CD8-positive, alpha-beta memory T cell (primary cell): ENCODE measurements around the gene GPR150. TPM values are rescaled to one million over a fixed set of nuclear protein-coding genes. Genes with fewer than 3 reads are reported as not detected.
A peak's percentile ranks its signal among the peaks of the same experiment; 100 is the strongest.

Experiments
- CTCF ChIA-PET: fragments of 350-600 bp; sonication (Branson Sonifier 250); formaldehyde crosslinking; loops from one replicate; lab custom pipeline; 2021; ENCODE audit warnings: antibody characterized with exemption; lab: Charles Lee
- POLR2A ChIA-PET: fragments of 350-600 bp; sonication (Branson Sonifier 250); formaldehyde crosslinking; loops from one replicate; lab custom pipeline; 2021; ENCODE audit warnings: antibody characterized with exemption; lab: Charles Lee
- DNase-seq, 5 donors: peaks; one replicate each; pipeline versions ENCODE4 v3.0.0 to v3.0.0-alpha.2; 2020 to 2022; ENCODE audit warnings: mixed read lengths in 1 of 5
- H3K27ac ChIP-seq: one replicate; pipeline ENCODE4 v1.7.0; 2013; ENCODE audit warnings: low read depth, mild to moderate bottlenecking, low read length, moderate library complexity
- H3K27me3 ChIP-seq: 2 replicates; pipeline ENCODE4 v1.7.0; 2013; ENCODE audit warnings: low read length, mild to moderate bottlenecking; ENCODE audit not compliant: insufficient read depth, poor library complexity, severe bottlenecking
- H3K36me3 ChIP-seq: 2 replicates; pipeline ENCODE4 v1.7.0; 2013; ENCODE audit warnings: mild to moderate bottlenecking, low read length, moderate library complexity; ENCODE audit not compliant: insufficient read depth
- H3K4me1 ChIP-seq: 2 replicates; pipeline ENCODE4 v1.7.0; 2013; ENCODE audit warnings: mild to moderate bottlenecking, low read length, moderate library complexity; ENCODE audit not compliant: insufficient read depth
- H3K4me3 ChIP-seq: 2 replicates; pipeline ENCODE4 v1.7.0; 2013; ENCODE audit warnings: mild to moderate bottlenecking, low read length
- H3K9me3 ChIP-seq: 2 replicates; pipeline ENCODE4 v1.7.0; 2013; ENCODE audit warnings: mild to moderate bottlenecking, low read length
- H3K27ac Mint-ChIP-seq, 8 donors: one replicate each; pipeline ENCODE4 v1.8.0; 2020 to 2021; ENCODE audit warnings: mixed read lengths in 8 of 8, mild to moderate bottlenecking in 6 of 8, inconsistent platforms in 3 of 8, moderate library complexity in 3 of 8
- H3K27me3 Mint-ChIP-seq, 2 donors: one replicate each; pipeline ENCODE4 v1.8.0; 2020 to 2021; ENCODE audit warnings: mixed read lengths in 2 of 2, mild to moderate bottlenecking in 1 of 2, moderate library complexity in 1 of 2
- H3K36me3 Mint-ChIP-seq, 3 donors: one replicate each; pipeline ENCODE4 v1.8.0; 2020 to 2021; ENCODE audit warnings: mixed read lengths in 3 of 3, inconsistent platforms in 1 of 3, mild to moderate bottlenecking in 1 of 3
- H3K4me1 Mint-ChIP-seq, 3 donors: one replicate each; pipeline ENCODE4 v1.8.0; 2020 to 2021; ENCODE audit warnings: mixed read lengths in 3 of 3, inconsistent platforms in 1 of 3, mild to moderate bottlenecking in 1 of 3
- H3K4me3 Mint-ChIP-seq, 7 donors: one replicate each; pipeline ENCODE4 v1.8.0; 2020 to 2021; ENCODE audit warnings: mixed read lengths in 7 of 7, mild to moderate bottlenecking in 6 of 7, moderate library complexity in 4 of 7, inconsistent platforms in 2 of 7
- H3K9me3 Mint-ChIP-seq, 5 donors: one replicate each; pipeline ENCODE4 v1.8.0; 2020 to 2022; ENCODE audit warnings: mixed read lengths in 5 of 5, mild to moderate bottlenecking in 3 of 5, moderate library complexity in 2 of 5, inconsistent platforms in 1 of 5
- polyA plus RNA-seq: library from polyadenylated mRNA; unstranded; fragments of 300-500 nt; fragmentation: Illumina TruSeq; gene quantifications from one replicate; pipeline ENCODE4 v1.2.3, GENCODE V29; 2021
- total RNA-seq, 2 experiments: library from RNA; stranded (reverse); gene quantifications; one replicate each; pipeline ENCODE4 v1.2.3, GENCODE V29; 2021

Gene GPR150
- total and polyA plus RNA-seq, 3 experiments from 2014 or later = 0.18 to 2.8 (median 0.26) TPM

- CTCF ChIA-PET = interaction anchor here (0.7 to 3.7 kb wide), 18 partner anchors 9 to 203 kb away, joined by 3 to 17 read pairs (median 4); partner anchors contain the start of genes ARSK, GLRX and SKIC3
- no peaks in the 10 kb centered on the region for H3K27me3 Mint-ChIP-seq
- peaks cover 21% of the 10 kb centered on the region for H3K4me1 ChIP-seq
- H3K4me3 Mint-ChIP-seq = peak within 1 kb of the TSS; percentile 85 to 94 (median 89)
- peak within 1 kb of the TSS; percentile 85 for H3K4me3 ChIP-seq
- peaks cover 20 to 33% (median 32%) of the 10 kb centered on the region in 3 donors for H3K4me1 Mint-ChIP-seq
- POLR2A ChIA-PET = interaction anchor here (0.5 to 1.4 kb wide), 10 partner anchors 12 to 222 kb away, joined by 3 to 7 read pairs (median 4); partner anchors contain the start of genes ARSK, GPR150 and SKIC3
- peak within 1 kb of the TSS; percentile 84 to 96 (median 91) for H3K27ac Mint-ChIP-seq
- no peaks in the 10 kb centered on the region for H3K9me3 ChIP-seq
- DNase-seq = peak; percentile 90 to 95 (median 93)
- no peaks in the 10 kb centered on the region for H3K27me3 ChIP-seq
- peaks cover under 1% of the 10 kb centered on the region for H3K36me3 ChIP-seq
- H3K36me3 Mint-ChIP-seq = peaks cover 0 to 7% (median 1%) of the 10 kb centered on the region in 3 donors
- peak within 1 kb of the TSS; percentile 86 for H3K27ac ChIP-seq
- H3K9me3 Mint-ChIP-seq = no peaks in the 10 kb centered on the region
These were observed 26.9 kb downstream of the GPR150 start, which contains the start of gene RFESD for GRCh38 chr5:95646569-95647431. RFESD (plus strand) TSS chr5:95646777; CDS start chr5:95652272, 5,495 bp downstream.

GRCh38 chr5:95647886-95648860 lies 28.3 kb downstream of the GPR150 start:
- Mint-ChIP-seq H3K27me3 (no peaks in the 10 kb centered on the region), H3K4me3 (peak overlapping the region in 5 of 7 donors; percentile 30 to 94 (median 33)), H3K9me3 (no peaks in the 10 kb centered on the region), H3K27ac (peak overlapping the region in 4 of 8 donors; percentile 4 to 36 (median 22)), H3K36me3 (peaks cover 4 to 16% (median 7%) of the 10 kb centered on the region in 3 donors), H3K4me1 (peaks cover 20 to 33% (median 32%) of the 10 kb centered on the region in 3 donors)
- peak overlapping the region; percentile 86 for H3K27ac ChIP-seq
- H3K9me3 ChIP-seq = no peaks in the 10 kb centered on the region
- POLR2A ChIA-PET = interaction anchor here (1.1 to 1.3 kb wide), 2 partner anchors 14 to 26 kb away, joined by 3 to 6 read pairs; no protein-coding TSS in a partner anchor
- DNase-seq = no peak
- no peaks in the 10 kb centered on the region for H3K27me3 ChIP-seq
- no peak overlapping the region for H3K4me3 ChIP-seq
- CTCF ChIA-PET = interaction anchor here (1.3 to 3.7 kb wide), 6 partner anchors 11 to 160 kb away, joined by 3 to 17 read pairs (median 8); partner anchors contain the start of genes ARSK and SKIC3
- peaks cover 10% of the 10 kb centered on the region for H3K36me3 ChIP-seq
- H3K4me1 ChIP-seq = peaks cover 21% of the 10 kb centered on the region

GRCh38 chr5:95649274-95649673 lies 29.4 kb downstream of the GPR150 start:
- no peak for DNase-seq
- Mint-ChIP-seq H3K36me3 (peaks cover 4 to 22% (median 11%) of the 10 kb centered on the region in 3 donors), H3K27ac (peak overlapping the region in 1 of 8 donors; percentile 1), H3K4me3 (peak overlapping the region in 2 of 7 donors; percentile 10 to 26), H3K4me1 (peaks cover 15 to 28% (median 28%) of the 10 kb centered on the region in 3 donors), H3K27me3 (no peaks in the 10 kb centered on the region), H3K9me3 (no peaks in the 10 kb centered on the region)
- Histone ChIP-seq H3K4me3 (no peak overlapping the region), H3K9me3 (no peaks in the 10 kb centered on the region), H3K36me3 (peaks cover 10% of the 10 kb centered on the region), H3K27ac (peak overlapping the region; percentile 86), H3K27me3 (no peaks in the 10 kb centered on the region), H3K4me1 (peaks cover 17% of the 10 kb centered on the region)
- POLR2A ChIA-PET = no interaction called here
- CTCF ChIA-PET = no interaction called here

- Histone ChIP-seq H3K36me3 (peaks cover 10% of the 10 kb centered on the region), H3K27me3 (no peaks in the 10 kb centered on the region), H3K4me1 (peaks cover 15% of the 10 kb centered on the region), H3K9me3 (no peaks in the 10 kb centered on the region), H3K27ac (peak overlapping the region; percentile 86), H3K4me3 (no peak overlapping the region)
- POLR2A ChIA-PET = no interaction called here
- H3K4me1 Mint-ChIP-seq = peaks cover 11 to 23% (median 22%) of the 10 kb centered on the region in 3 donors
- H3K36me3 Mint-ChIP-seq = peaks cover 4 to 24% (median 11%) of the 10 kb centered on the region in 3 donors
- CTCF ChIA-PET = no interaction called here
- H3K9me3 Mint-ChIP-seq = no peaks in the 10 kb centered on the region
- DNase-seq = no peak
- peak overlapping the region in 1 of 7 donors; percentile 40 for H3K4me3 Mint-ChIP-seq
- peak overlapping the region in 2 of 8 donors; percentile 1 to 5 for H3K27ac Mint-ChIP-seq
- no peaks in the 10 kb centered on the region for H3K27me3 Mint-ChIP-seq
These were observed 30.1 kb downstream of the GPR150 start for GRCh38 chr5:95649842-95650620.

- ChIA-PET CTCF (interaction anchor here (1.3 to 2.0 kb wide), 2 partner anchors 12 to 21 kb away, joined by 3 to 7 read pairs; no protein-coding TSS in a partner anchor), POLR2A (no interaction called here)
- no peaks in the 10 kb centered on the region for H3K9me3 ChIP-seq
- peaks cover 9% of the 10 kb centered on the region for H3K4me1 ChIP-seq
- peaks cover 4 to 5% (median 4%) of the 10 kb centered on the region in 3 donors for H3K4me1 Mint-ChIP-seq
- peaks cover 10% of the 10 kb centered on the region for H3K36me3 ChIP-seq
- no peaks in the 10 kb centered on the region for H3K9me3 Mint-ChIP-seq
- H3K27ac Mint-ChIP-seq = no peak overlapping the region
- H3K27me3 Mint-ChIP-seq = no peaks in the 10 kb centered on the region
- DNase-seq = no peak
- H3K36me3 Mint-ChIP-seq = peaks cover 4 to 35% (median 15%) of the 10 kb centered on the region in 3 donors
- no peaks in the 10 kb centered on the region for H3K27me3 ChIP-seq
- H3K4me3 Mint-ChIP-seq = no peak overlapping the region
- no peak overlapping the region for H3K27ac ChIP-seq
- H3K4me3 ChIP-seq = no peak overlapping the region
These were observed 33.0 kb downstream of the GPR150 start for GRCh38 chr5:95652849-95653248.

- Histone ChIP-seq H3K4me3 (no peak overlapping the region), H3K36me3 (peaks cover 10% of the 10 kb centered on the region), H3K9me3 (no peaks in the 10 kb centered on the region), H3K27ac (no peak overlapping the region), H3K4me1 (no peaks in the 10 kb centered on the region), H3K27me3 (no peaks in the 10 kb centered on the region)
- ChIA-PET POLR2A (no interaction called here), CTCF (interaction anchor here (1.3 kb wide), 1 partner anchor 23 kb away, joined by 3 read pairs; no protein-coding TSS in a partner anchor)
- DNase-seq = no peak
- no peaks in the 10 kb centered on the region for H3K9me3 Mint-ChIP-seq
- H3K36me3 Mint-ChIP-seq = peaks cover 4 to 37% (median 16%) of the 10 kb centered on the region in 3 donors
- no peak overlapping the region for H3K27ac Mint-ChIP-seq
- H3K4me1 Mint-ChIP-seq = no peaks in the 10 kb centered on the region
- no peak overlapping the region for H3K4me3 Mint-ChIP-seq
- H3K27me3 Mint-ChIP-seq = no peaks in the 10 kb centered on the region
These were observed 34.3 kb downstream of the GPR150 start for GRCh38 chr5:95654196-95654595.

- no peak overlapping the region for H3K4me3 Mint-ChIP-seq
- ChIA-PET POLR2A (no interaction called here), CTCF (interaction anchor here (1.7 kb wide), 1 partner anchor 9 kb away, joined by 4 read pairs; the partner anchor contains the start of gene RFESD)
- DNase-seq = no peak
- Histone ChIP-seq H3K27me3 (no peaks in the 10 kb centered on the region), H3K36me3 (peaks cover 10% of the 10 kb centered on the region), H3K4me3 (no peak overlapping the region), H3K4me1 (no peaks in the 10 kb centered on the region), H3K27ac (no peak overlapping the region), H3K9me3 (no peaks in the 10 kb centered on the region)
- H3K9me3 Mint-ChIP-seq = no peaks in the 10 kb centered on the region
- H3K36me3 Mint-ChIP-seq = peaks cover 4 to 37% (median 18%) of the 10 kb centered on the region in 3 donors
- H3K27me3 Mint-ChIP-seq = no peaks in the 10 kb centered on the region
- H3K27ac Mint-ChIP-seq = no peak overlapping the region
- no peaks in the 10 kb centered on the region for H3K4me1 Mint-ChIP-seq
These were observed 35.7 kb downstream of the GPR150 start for GRCh38 chr5:95655575-95655974.
